Tibial artery (tissue), 4 donors: Measurements from ENCODE around the gene MPRIP.
A peak's percentile ranks its signal among the peaks of the same experiment; 100 is the strongest.

ENCODE experiments used
- DNase-seq, 2 donors: peaks; one replicate each; pipeline ENCODE4 v3.0.0-alpha.2; 2019
- H3K27ac ChIP-seq, 2 donors: fragments of 200-600 bp; sonication (generic) in 1 of 2; 1 replicate in 1 of 2; 2 replicates in 1 of 2; pipeline ENCODE4 v1.5.1; 2018 to 2019; ENCODE audit warnings: mild to moderate bottlenecking in 1 of 2
- H3K27me3 ChIP-seq, 2 donors: fragments of 200-600 bp; sonication (generic) in 1 of 2; one replicate each; pipeline versions ENCODE4 v1.5.1 to v1.6.0; 2016 to 2019
- H3K36me3 ChIP-seq, 3 donors: fragments of 200-600 bp; sonication (generic) in 2 of 3; one replicate each; pipeline ENCODE4 v1.5.1; 2016 to 2019; ENCODE audit warnings: mild to moderate bottlenecking in 2 of 3
- H3K4me1 ChIP-seq, 4 donors: fragments of 200-600 bp; sonication (generic) in 2 of 4; 1 replicate in 3 of 4; 2 replicates in 1 of 4; pipeline ENCODE4 v1.5.1; 2016 to 2019
- H3K4me3 ChIP-seq, 2 donors: fragments of 200-600 bp; sonication (generic) in 1 of 2; 1 replicate in 1 of 2; 2 replicates in 1 of 2; pipeline ENCODE4 v1.5.1; 2018 to 2019; ENCODE audit warnings: mild to moderate bottlenecking in 2 of 2
- H3K9me3 ChIP-seq, 3 donors: fragments of 200-600 bp; sonication (generic) in 1 of 3; one replicate each; pipeline ENCODE4 v1.5.1; 2016 to 2019
- intact Hi-C: fragments of 100-400 bp; cut with DNase I; formaldehyde crosslinking; loops from one replicate; pipeline ENCODE4 v1.15.0; 2023; ENCODE audit warnings: low total_unique reads
- TF ChIP-seq, protein P1 (sequence below), 2 experiments: fragments of 200-600 bp in 1 of 2; fragments of 450-650 bp in 1 of 2; IDR thresholded peaks; one replicate each; pipeline ENCODE4 v1.5.1; 2017 to 2019; ENCODE audit warnings: antibody characterized with exemption in 2 of 2, mild to moderate bottlenecking in 1 of 2, moderate library complexity in 1 of 2

Gene MPRIP

DNA sequence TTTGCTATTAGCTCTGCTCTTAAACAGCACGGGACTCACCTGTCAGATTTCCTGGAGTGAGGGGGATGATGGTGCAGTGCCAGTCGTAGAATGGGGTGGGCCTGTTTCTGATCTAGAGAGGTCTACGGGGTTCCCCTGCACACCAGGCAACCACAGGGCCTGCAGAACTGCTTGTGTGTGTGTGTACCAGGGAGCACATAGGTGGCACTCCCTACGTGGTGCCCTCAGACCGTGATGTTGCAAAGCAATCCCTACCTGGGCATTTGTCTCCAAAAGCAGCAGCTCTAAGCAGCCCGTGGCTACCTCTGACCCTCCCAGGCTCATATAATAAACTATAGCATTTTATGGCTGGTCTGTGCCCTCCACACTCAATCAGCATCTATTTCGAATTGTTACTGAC lies 38.5 kb downstream of the MPRIP start:
- TF ChIP-seq, protein P1, sequence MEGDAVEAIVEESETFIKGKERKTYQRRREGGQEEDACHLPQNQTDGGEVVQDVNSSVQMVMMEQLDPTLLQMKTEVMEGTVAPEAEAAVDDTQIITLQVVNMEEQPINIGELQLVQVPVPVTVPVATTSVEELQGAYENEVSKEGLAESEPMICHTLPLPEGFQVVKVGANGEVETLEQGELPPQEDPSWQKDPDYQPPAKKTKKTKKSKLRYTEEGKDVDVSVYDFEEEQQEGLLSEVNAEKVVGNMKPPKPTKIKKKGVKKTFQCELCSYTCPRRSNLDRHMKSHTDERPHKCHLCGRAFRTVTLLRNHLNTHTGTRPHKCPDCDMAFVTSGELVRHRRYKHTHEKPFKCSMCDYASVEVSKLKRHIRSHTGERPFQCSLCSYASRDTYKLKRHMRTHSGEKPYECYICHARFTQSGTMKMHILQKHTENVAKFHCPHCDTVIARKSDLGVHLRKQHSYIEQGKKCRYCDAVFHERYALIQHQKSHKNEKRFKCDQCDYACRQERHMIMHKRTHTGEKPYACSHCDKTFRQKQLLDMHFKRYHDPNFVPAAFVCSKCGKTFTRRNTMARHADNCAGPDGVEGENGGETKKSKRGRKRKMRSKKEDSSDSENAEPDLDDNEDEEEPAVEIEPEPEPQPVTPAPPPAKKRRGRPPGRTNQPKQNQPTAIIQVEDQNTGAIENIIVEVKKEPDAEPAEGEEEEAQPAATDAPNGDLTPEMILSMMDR (IDR thresholded peaks at IDR 0.05): no peak
- Histone ChIP-seq H3K4me1 (peaks cover 3 to 95% (median 72%) of the 10 kb centered on the region in 4 donors), H3K27ac (peak overlapping the region; percentile 59 to 64), H3K4me3 (no peak overlapping the region), H3K27me3 (no peaks in the 10 kb centered on the region), H3K9me3 (no peaks in the 10 kb centered on the region), H3K36me3 (peaks cover 7 to 47% (median 16%) of the 10 kb centered on the region in 3 donors)
- intact Hi-C loops: no loop called here
- DNase-seq: peak in 1 of 2 donors; percentile 40

DNA sequence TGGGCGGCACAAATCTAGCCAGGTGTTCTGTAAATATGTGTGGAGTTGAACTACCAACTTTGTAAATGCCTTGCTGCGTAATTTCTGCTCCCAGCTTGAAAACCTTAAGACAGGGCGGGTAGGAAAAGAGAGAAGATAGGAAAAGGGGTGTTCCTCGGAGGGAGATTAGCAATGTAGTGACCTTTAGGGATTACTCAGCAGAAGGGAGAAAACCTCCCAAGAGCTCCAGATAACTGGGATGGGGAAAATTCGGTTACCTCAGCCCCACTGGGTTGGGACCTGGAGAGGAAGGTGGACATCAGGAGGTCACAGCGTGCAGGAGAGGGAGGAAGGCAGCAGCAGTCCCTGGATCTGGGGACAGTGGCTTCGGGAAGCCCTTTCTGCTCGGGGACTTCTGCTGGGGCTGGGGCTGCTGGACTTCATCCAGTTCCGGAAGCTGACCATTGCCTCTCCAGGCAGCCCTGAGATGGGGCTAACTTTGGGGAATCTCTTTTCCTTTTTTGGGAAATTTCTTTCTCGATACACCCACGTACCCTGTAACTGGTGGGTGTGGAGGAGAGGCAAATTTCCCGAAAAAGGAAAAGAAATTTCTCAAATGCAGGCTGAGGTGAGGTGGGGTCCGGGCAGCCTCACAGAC lies 39.2 kb downstream of the MPRIP start:
- Histone ChIP-seq H3K36me3 (peaks cover 7 to 41% (median 16%) of the 10 kb centered on the region in 3 donors), H3K4me3 (no peak overlapping the region), H3K27ac (peak overlapping the region; percentile 59 to 64), H3K9me3 (no peaks in the 10 kb centered on the region), H3K4me1 (peaks cover 3 to 95% (median 68%) of the 10 kb centered on the region in 4 donors), H3K27me3 (no peaks in the 10 kb centered on the region)
- peak in 1 of 2 donors; percentile 55 for DNase-seq
- TF ChIP-seq, protein P1 (IDR thresholded peaks at IDR 0.05): no peak
- intact Hi-C loops: no loop called here

DNA sequence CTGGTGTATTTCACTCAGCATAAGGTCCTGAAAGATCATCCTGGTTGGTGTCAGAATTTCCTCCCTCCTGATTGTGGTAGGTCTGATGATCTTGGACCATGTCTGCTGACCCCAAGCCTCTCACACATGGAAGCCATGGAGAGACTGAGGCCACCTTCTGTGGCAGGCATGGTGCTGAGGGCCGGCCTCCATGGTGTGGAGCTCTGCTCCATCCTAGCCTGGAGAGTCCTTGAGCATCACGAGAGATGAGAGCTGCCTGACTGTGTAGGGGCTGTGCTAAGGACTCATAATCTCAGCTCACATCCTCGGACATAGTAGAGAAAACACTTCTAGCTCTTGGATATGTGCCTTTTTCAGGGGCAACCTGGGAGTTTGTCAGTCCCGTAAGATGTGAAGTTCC lies 40.6 kb downstream of the MPRIP start:
- DNase-seq: no peak
- Histone ChIP-seq H3K4me1 (peaks cover 3 to 94% (median 71%) of the 10 kb centered on the region in 4 donors), H3K36me3 (peaks cover 3 to 36% (median 8%) of the 10 kb centered on the region in 3 donors), H3K27me3 (no peaks in the 10 kb centered on the region), H3K4me3 (no peak overlapping the region), H3K9me3 (no peaks in the 10 kb centered on the region), H3K27ac (no peak overlapping the region)
- intact Hi-C loops: no loop called here
- TF ChIP-seq, protein P1 (IDR thresholded peaks at IDR 0.05): no peak

DNA sequence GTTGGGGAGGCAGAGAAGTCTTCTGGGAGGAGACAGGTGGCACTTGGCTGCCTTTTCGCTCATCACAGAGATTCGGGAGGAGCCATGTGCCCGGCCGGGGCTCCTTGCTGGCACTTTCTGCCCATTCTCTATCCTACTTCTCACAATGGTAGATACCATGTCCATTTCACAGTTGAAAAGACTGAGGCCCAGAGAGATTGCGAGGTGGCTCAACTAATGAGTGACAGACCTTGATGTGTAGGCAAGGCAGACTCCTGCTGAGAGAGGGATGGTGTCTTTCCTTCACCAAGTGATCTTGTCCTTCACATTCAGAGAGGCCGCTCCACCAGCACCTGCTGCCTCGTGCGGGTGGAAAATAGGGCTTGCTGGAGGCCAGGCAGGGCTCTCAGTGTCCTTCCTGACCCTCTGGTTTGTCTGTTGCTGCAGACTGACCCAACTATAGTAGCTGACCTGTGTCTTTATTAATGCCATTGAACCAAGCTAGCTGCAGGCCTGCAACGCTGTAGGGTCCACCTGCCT lies 42.1 kb downstream of the MPRIP start:
- peaks cover 3 to 94% (median 69%) of the 10 kb centered on the region in 4 donors for H3K4me1 ChIP-seq
- H3K36me3 ChIP-seq: peaks cover 0 to 31% (median 0%) of the 10 kb centered on the region in 3 donors
- TF ChIP-seq, protein P1 (IDR thresholded peaks at IDR 0.05): no peak
- intact Hi-C loops: no loop called here
- no peaks in the 10 kb centered on the region for H3K27me3 ChIP-seq
- no peak overlapping the region for H3K4me3 ChIP-seq
- peak overlapping the region in 1 of 2 donors; percentile 39 for H3K27ac ChIP-seq
- H3K9me3 ChIP-seq: no peaks in the 10 kb centered on the region
- DNase-seq: no peak

DNA sequence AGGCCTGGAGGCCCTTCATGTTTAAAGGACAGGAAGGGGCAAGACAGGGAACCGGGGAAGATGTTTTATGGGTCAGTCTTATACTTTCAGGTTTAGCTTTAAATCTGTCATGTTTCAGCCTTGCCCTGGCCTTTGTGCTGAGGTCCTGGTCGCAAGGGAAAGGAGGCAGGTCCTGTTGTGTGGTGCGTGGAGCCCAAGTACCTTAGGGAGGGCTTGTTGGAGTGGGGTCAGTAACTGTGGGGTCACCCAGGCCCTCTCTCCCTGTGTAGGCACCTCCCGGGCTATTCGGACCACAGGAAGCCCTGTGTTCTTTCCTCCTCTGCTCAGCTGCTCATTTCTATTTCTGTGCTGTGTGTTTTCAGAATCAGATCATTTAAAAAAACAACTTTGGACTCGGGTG lies 42.7 kb downstream of the MPRIP start:
- H3K36me3 ChIP-seq: peaks cover 0 to 31% (median 2%) of the 10 kb centered on the region in 3 donors
- intact Hi-C loops: no loop called here
- H3K9me3 ChIP-seq: no peaks in the 10 kb centered on the region

More for the DNA sequence above, 42.7 kb downstream of the MPRIP start:
- Histone ChIP-seq H3K27ac (peak overlapping the region in 1 of 2 donors; percentile 39), H3K27me3 (no peaks in the 10 kb centered on the region), H3K4me3 (no peak overlapping the region), H3K4me1 (peaks cover 3 to 93% (median 65%) of the 10 kb centered on the region in 4 donors)
- TF ChIP-seq, protein P1 (IDR thresholded peaks at IDR 0.05): no peak
- no peak for DNase-seq
